Erythroblast (primary cell): ENCODE measurements around the gene MAP3K9.

Source experiments
- GATA1 ChIP-seq: IDR thresholded peaks from 2 replicates; pipeline ENCODE4 v1.6.1; 2011; ENCODE audit warnings: low read depth, mild to moderate bottlenecking, control low read depth, low read length, moderate library complexity
- POLR2A ChIP-seq: IDR thresholded peaks from 2 replicates; pipeline ENCODE4 v1.6.1; 2011; ENCODE audit warnings: mild to moderate bottlenecking, low read length

DNA sequence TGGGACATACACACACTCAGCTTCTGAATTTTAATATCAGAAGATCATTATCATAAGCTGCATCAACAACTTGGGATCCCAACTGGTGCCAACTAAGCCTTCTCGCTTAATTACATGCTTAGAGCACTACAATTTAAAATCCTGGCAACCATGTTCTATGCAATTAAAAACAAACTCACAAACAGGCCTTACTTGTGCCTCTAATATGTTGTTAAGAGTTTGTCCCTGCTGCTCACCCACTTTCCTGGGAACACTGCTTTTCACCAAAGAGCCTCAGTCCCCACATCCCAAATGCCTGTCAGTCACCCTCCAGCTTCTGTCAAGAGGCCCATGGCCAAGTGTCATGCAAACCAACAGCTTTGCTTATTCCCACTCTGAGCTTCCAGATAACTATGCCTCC is 97.9 kb downstream of the MAP3K9 start:
- TF ChIP-seq POLR2A (no peak), GATA1 (no peak)
